ENCODE measurements around the gene SEC31B.

Gene SEC31B

GRCh38 chr10:100519311-100520051 is at the start of gene SEC31B:
Gene SEC31B, minus strand, starts transcription at chr10:100519861. Its CDS starts 2,909 bp downstream, at chr10:100516952.
- DNase-seq, result no peak

GRCh38 chr10:100568912-100569311 is 49.3 kb upstream of the SEC31B start:
- no peak for DNase-seq

GRCh38 chr10:100567826-100568225 is 48.2 kb upstream of the SEC31B start:
- no peak for DNase-seq

- DNase-seq, result no peak
These were observed 47.6 kb upstream of the SEC31B start for GRCh38 chr10:100567249-100567648.

GRCh38 chr10:100566561-100566960 is 46.9 kb upstream of the SEC31B start:
- DNase-seq, result no peak

GRCh38 chr10:100565206-100565985 is 45.7 kb upstream of the SEC31B start:
- DNase-seq, result no peak

- DNase-seq, result peak; percentile 81
These were observed 42.5 kb upstream of the SEC31B start for GRCh38 chr10:100562008-100562672.

GRCh38 chr10:100561005-100561404 is 41.3 kb upstream of the SEC31B start:
- no peak for DNase-seq

GRCh38 chr10:100560248-100560647 is 40.6 kb upstream of the SEC31B start:
- no peak for DNase-seq

GRCh38 chr10:100554902-100555301 is 35.2 kb upstream of the SEC31B start:
- no peak for DNase-seq

GRCh38 chr10:100553929-100554328 is 34.3 kb upstream of the SEC31B start:
- no peak for DNase-seq

- DNase-seq, result no peak
These were observed 32.1 kb upstream of the SEC31B start for GRCh38 chr10:100551738-100552137.

- DNase-seq, result no peak
These were observed 31.5 kb upstream of the SEC31B start for GRCh38 chr10:100551196-100551595.

- no peak for DNase-seq
These were observed 25.3 kb upstream of the SEC31B start for GRCh38 chr10:100544950-100545349.

GRCh38 chr10:100537475-100537874 is 17.8 kb upstream of the SEC31B start:
- DNase-seq, result no peak

- peak; percentile 88 for DNase-seq
These were observed 16.2 kb upstream of the SEC31B start, which contains the start of gene HIF1AN for GRCh38 chr10:100535715-100536353. Gene HIF1AN, plus strand, starts transcription at chr10:100535943. Its CDS starts 16 bp downstream, at chr10:100535959.

- DNase-seq, result no peak
These were observed 15.7 kb upstream of the SEC31B start for GRCh38 chr10:100535338-100535714.

- no peak for DNase-seq
These were observed 15.1 kb upstream of the SEC31B start for GRCh38 chr10:100534726-100535125.

GRCh38 chr10:100531761-100532160 is 12.1 kb upstream of the SEC31B start:
- DNase-seq, result no peak

- peak; percentile 92 for DNase-seq
These were observed 10.0 kb upstream of the SEC31B start, which contains the start of gene NDUFB8 for GRCh38 chr10:100529475-100530298. Gene NDUFB8, minus strand, starts transcription at chr10:100529871. Its CDS starts 20 bp downstream, at chr10:100529851.

- DNase-seq, result peak; percentile 39
These were observed 9.3 kb upstream of the SEC31B start for GRCh38 chr10:100528921-100529474.

Measured in stimulated activated CD8-positive, alpha-beta memory T cell treated with anti-CD3 and anti-CD28 coated beads, Interleukin-4, amount 100 ng/mL, for 48 hours (primary cell).